ENCODE results near the gene SARNP. TPM values are rescaled to one million over a fixed set of nuclear protein-coding genes. Genes with fewer than 3 reads are reported as not detected.

SARNP gene
- total and polyA plus RNA-seq, 9 donors, result 48.0 to 89.3 (median 59.7) TPM

GRCh38 chr12:55849616-55850343 is 32.3 kb upstream of the SARNP start:
- WGBS, 3 donors, result 53 to 57% (median 57%) methylated on average over 7 of the region's 7 CpGs
- H3K4me3 ChIP-seq, result no peak overlapping the region
- H3K9me3 ChIP-seq, result no peaks in the 10 kb centered on the region
- no peaks in the 10 kb centered on the region for H3K36me3 ChIP-seq
- no peaks in the 10 kb centered on the region for H3K27me3 ChIP-seq
- peaks cover 9% of the 10 kb centered on the region for H3K4me1 ChIP-seq (ENCODE audit: insufficient read depth)
- DNase-seq, result peak in 1 of 5 donors; percentile 51
- intact Hi-C loops (cut with DNase I), result loop anchor here in 1 of 4 donors (5.0 kb wide), 1 partner anchor 83 kb away; the partner anchor contains the start of gene DGKA
- no peak overlapping the region for H3K27ac ChIP-seq
- no peak for TF ChIP-seq CTCF (IDR thresholded peaks at IDR 0.05)
- TF ChIP-seq POLR2A (IDR thresholded peaks at IDR 0.05), result no peak
- no peak for TF ChIP-seq EP300 (IDR thresholded peaks at IDR 0.05)

GRCh38 chr12:55847603-55848291 is 30.2 kb upstream of the SARNP start:
- H3K9me3 ChIP-seq, result no peaks in the 10 kb centered on the region
- 3 to 8% (median 5%) methylated on average over 5 to 6 of the region's 6 CpGs for WGBS, 3 donors
- no peaks in the 10 kb centered on the region for H3K36me3 ChIP-seq
- DNase-seq, result peak; percentile 87 to 98 (median 92)
- H3K4me3 ChIP-seq, result peak overlapping the region; percentile 19
- TF ChIP-seq CTCF (IDR thresholded peaks at IDR 0.05), result no peak
- peak; percentile 100 for TF ChIP-seq EP300 (IDR thresholded peaks at IDR 0.05)
- TF ChIP-seq POLR2A (IDR thresholded peaks at IDR 0.05), result peak; percentile 63
- H3K4me1 ChIP-seq (ENCODE audit: insufficient read depth), result peaks cover 9% of the 10 kb centered on the region
- intact Hi-C loops (cut with DNase I), result loop anchor here in 1 of 4 donors (5.0 kb wide), 1 partner anchor 85 kb away; the partner anchor contains the start of gene DGKA
- no peaks in the 10 kb centered on the region for H3K27me3 ChIP-seq
- H3K27ac ChIP-seq, result peak overlapping the region; percentile 69 to 72

- WGBS, 3 donors, result 45 to 61% (median 49%) methylated on average over 3 of the region's 3 CpGs
- peak in 2 of 5 donors; percentile 40 to 63 for DNase-seq
- Histone ChIP-seq H3K4me3 (no peak overlapping the region), H3K27me3 (no peaks in the 10 kb centered on the region), H3K27ac (peak overlapping the region; percentile 43 to 69), H3K9me3 (no peaks in the 10 kb centered on the region), H3K36me3 (no peaks in the 10 kb centered on the region), H3K4me1 (ENCODE audit: insufficient read depth) (peaks cover 9% of the 10 kb centered on the region)
- intact Hi-C loops (cut with DNase I), result loop anchor here in 1 of 4 donors (5.0 kb wide), 1 partner anchor 85 kb away; the partner anchor contains the start of gene DGKA
- TF ChIP-seq POLR2A (IDR thresholded peaks at IDR 0.05), result no peak
- no peak for TF ChIP-seq EP300 (IDR thresholded peaks at IDR 0.05)
- no peak for TF ChIP-seq CTCF (IDR thresholded peaks at IDR 0.05)
These were observed 29.5 kb upstream of the SARNP start for GRCh38 chr12:55847033-55847432.

GRCh38 chr12:55845785-55846496 is 28.4 kb upstream of the SARNP start:
- TF ChIP-seq CTCF (IDR thresholded peaks at IDR 0.05) (no peak), POLR2A (IDR thresholded peaks at IDR 0.05) (no peak), EP300 (IDR thresholded peaks at IDR 0.05) (no peak)
- H3K27me3 ChIP-seq, result no peaks in the 10 kb centered on the region
- no peaks in the 10 kb centered on the region for H3K9me3 ChIP-seq
- H3K4me3 ChIP-seq, result no peak overlapping the region
- 59 to 76% (median 68%) methylated on average over 7 of the region's 7 CpGs for WGBS, 3 donors
- H3K27ac ChIP-seq, result no peak overlapping the region
- intact Hi-C loops (cut with DNase I), result loop anchor here in 1 of 4 donors (5.0 kb wide), 1 partner anchor 86 kb away; the partner anchor contains the start of gene DGKA
- no peaks in the 10 kb centered on the region for H3K36me3 ChIP-seq
- no peak for DNase-seq
- peaks cover 12% of the 10 kb centered on the region for H3K4me1 ChIP-seq (ENCODE audit: insufficient read depth)
